KMS-11 (cell line): ENCODE data around the gene RTBDN.

Experiments
- H2AFZ ChIP-seq: fragments of 200-600 bp; sonication (generic); 2 replicates; pipeline ENCODE4 v1.6.1; 2016; ENCODE audit warnings: antibody characterized with exemption, mixed run types, low read depth
- H3K27ac ChIP-seq: fragments of 200-600 bp; sonication (generic); 2 replicates; pipeline ENCODE4 v1.6.1; 2016; ENCODE audit warnings: mild to moderate bottlenecking, mixed run types
- H3K27me3 ChIP-seq: fragments of 200-600 bp; sonication (generic); 2 replicates; pipeline ENCODE4 v1.6.1; 2017; ENCODE audit warnings: mild to moderate bottlenecking, low read depth, mixed run types, moderate library complexity; ENCODE audit not compliant: insufficient read depth
- H3K36me3 ChIP-seq: fragments of 200-600 bp; sonication (generic); 2 replicates; pipeline ENCODE4 v1.6.1; 2017; ENCODE audit warnings: mild to moderate bottlenecking, mixed run types; ENCODE audit not compliant: insufficient read depth
- H3K4me1 ChIP-seq: fragments of 200-600 bp; sonication (generic); 2 replicates; pipeline ENCODE4 v1.6.1; 2016; ENCODE audit warnings: mild to moderate bottlenecking, low read depth, mixed run types; ENCODE audit not compliant: poor library complexity, severe bottlenecking
- H3K4me2 ChIP-seq: fragments of 200-600 bp; sonication (generic); 2 replicates; pipeline ENCODE4 v1.7.0; 2016; ENCODE audit warnings: mild to moderate bottlenecking, mixed run types
- H3K4me3 ChIP-seq: fragments of 200-600 bp; sonication (generic); IDR thresholded peaks from 2 replicates; pipeline ENCODE4 v1.6.1; 2017; ENCODE audit warnings: low read depth, low read length, mixed read lengths; ENCODE audit not compliant: insufficient read depth
- H3K79me2 ChIP-seq: fragments of 200-600 bp; sonication (generic); 2 replicates; pipeline ENCODE4 v1.6.1; 2016; ENCODE audit warnings: low read depth, mixed run types; ENCODE audit not compliant: insufficient read depth
- H3K9ac ChIP-seq: fragments of 200-600 bp; sonication (generic); 2 replicates; pipeline ENCODE4 v1.6.1; 2016; ENCODE audit warnings: mild to moderate bottlenecking, mixed run types
- H4K20me1 ChIP-seq: fragments of 200-600 bp; sonication (generic); 2 replicates; pipeline ENCODE4 v1.6.1; 2016; ENCODE audit warnings: mild to moderate bottlenecking, mixed run types; ENCODE audit not compliant: insufficient read depth
- CTCF ChIP-seq: fragments of 200-600 bp; sonication (generic); conservative IDR thresholded peaks from 2 replicates; pipeline ENCODE4 v1.6.1; 2017; ENCODE audit warnings: low read depth, mild to moderate bottlenecking, antibody characterized with exemption, low read length, moderate library complexity, mixed read lengths

RTBDN gene

GRCh38 chr19:12836529-12836863, 2.1 kb upstream of the RTBDN start:
- Histone ChIP-seq H4K20me1 (no peaks in the 10 kb centered on the region), H3K79me2 (no peaks in the 10 kb centered on the region), H3K36me3 (no peaks in the 10 kb centered on the region), H3K4me2 (no peak overlapping the region), H2AFZ (no peak overlapping the region), H3K27ac (no peak overlapping the region), H3K4me1 (peaks cover 15% of the 10 kb centered on the region), H3K9ac (no peak overlapping the region), H3K27me3 (peaks cover 44% of the 10 kb centered on the region), H3K4me3 (no peak overlapping the region)
- TF ChIP-seq CTCF, result no peak

GRCh38 chr19:12834976-12835757, 788 bp upstream of the RTBDN start:
- Histone ChIP-seq H2AFZ (no peak overlapping the region), H3K36me3 (no peaks in the 10 kb centered on the region), H3K4me3 (no peak overlapping the region), H3K9ac (no peak overlapping the region), H3K4me2 (no peak overlapping the region), H3K27me3 (peaks cover 50% of the 10 kb centered on the region), H3K4me1 (peaks cover 15% of the 10 kb centered on the region), H3K27ac (no peak overlapping the region), H3K79me2 (no peaks in the 10 kb centered on the region), H4K20me1 (no peaks in the 10 kb centered on the region)
- TF ChIP-seq CTCF, result no peak

- Histone ChIP-seq H3K4me2 (peak overlapping the region; percentile 76), H4K20me1 (no peaks in the 10 kb centered on the region), H3K36me3 (no peaks in the 10 kb centered on the region), H3K27ac (no peak overlapping the region), H2AFZ (peak overlapping the region; percentile 57), H3K27me3 (peaks cover 58% of the 10 kb centered on the region), H3K4me3 (no peak overlapping the region), H3K9ac (no peak overlapping the region), H3K79me2 (no peaks in the 10 kb centered on the region), H3K4me1 (peaks cover 15% of the 10 kb centered on the region)
- no peak for TF ChIP-seq CTCF
Measured at GRCh38 chr19:12833738-12834565, 427 bp downstream of the RTBDN start.

GRCh38 chr19:12833418-12833737, 1.0 kb downstream of the RTBDN start:
- no peaks in the 10 kb centered on the region for H3K36me3 ChIP-seq
- H3K4me2 ChIP-seq, result peak overlapping the region; percentile 29; the same call in 1 of the 2 replicates
- no peaks in the 10 kb centered on the region for H3K79me2 ChIP-seq
- no peak for TF ChIP-seq CTCF
- no peak overlapping the region for H3K9ac ChIP-seq
- H3K27ac ChIP-seq, result no peak overlapping the region
- H3K4me3 ChIP-seq, result no peak overlapping the region
- peaks cover 15% of the 10 kb centered on the region for H3K4me1 ChIP-seq
- H2AFZ ChIP-seq, result no peak overlapping the region
- H3K27me3 ChIP-seq, result peaks cover 63% of the 10 kb centered on the region
- H4K20me1 ChIP-seq, result no peaks in the 10 kb centered on the region
